Loucy (cell line): ENCODE results near the gene STK40.

Source experiments
- EZH2phosphoT487 ChIP-seq: fragments of 200-600 bp; IDR thresholded peaks from 2 replicates; pipeline ENCODE4 v1.6.1; 2018; ENCODE audit warnings: antibody characterized with exemption, mild to moderate bottlenecking, moderate library complexity, borderline replicate concordance
- TF ChIP-seq, protein P1 (sequence below): fragments of 200-600 bp; sonication (generic); conservative IDR thresholded peaks from 2 replicates; pipeline ENCODE4 v1.5.1; 2014; ENCODE audit warnings: mild to moderate bottlenecking, antibody characterized with exemption, low read length

DNA sequence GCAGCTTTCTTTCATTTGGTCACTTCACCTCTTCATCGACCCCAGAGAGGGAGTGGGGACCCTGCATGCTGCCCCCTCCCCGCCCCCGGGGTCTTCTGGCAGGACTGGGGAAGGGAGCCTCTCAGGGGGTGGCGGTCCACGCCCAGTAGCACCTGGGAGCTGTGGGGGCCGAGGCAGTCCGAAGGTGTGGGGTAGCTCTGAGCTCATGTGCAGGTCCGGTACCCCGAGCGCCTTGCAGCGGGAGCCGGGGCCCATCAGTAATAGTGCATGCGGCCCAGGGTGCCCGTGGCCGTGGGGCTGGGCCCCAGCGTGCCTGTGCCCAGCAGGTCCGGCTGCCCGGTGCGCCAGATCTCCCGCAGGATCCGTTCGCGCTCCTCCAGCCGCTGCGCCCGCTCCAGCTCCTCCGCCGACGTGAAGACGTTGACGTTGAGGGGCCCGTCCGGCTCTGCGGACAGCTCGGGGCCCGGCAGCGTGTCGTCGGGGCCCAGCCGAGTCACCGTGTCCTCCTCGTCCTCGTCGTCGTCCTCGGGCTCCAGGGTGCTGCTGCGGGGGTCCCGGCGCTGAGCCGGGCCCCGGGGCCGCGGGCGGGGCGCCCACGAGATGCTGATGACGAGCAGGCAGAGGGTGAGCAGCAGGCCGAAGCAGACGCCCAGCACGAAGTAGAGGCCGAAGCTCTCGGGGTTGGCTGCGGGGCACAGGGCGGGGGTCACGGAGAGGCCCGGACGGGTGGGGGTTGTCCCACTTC is 63.5 kb downstream of the STK40 start:
- TF ChIP-seq, protein P1, sequence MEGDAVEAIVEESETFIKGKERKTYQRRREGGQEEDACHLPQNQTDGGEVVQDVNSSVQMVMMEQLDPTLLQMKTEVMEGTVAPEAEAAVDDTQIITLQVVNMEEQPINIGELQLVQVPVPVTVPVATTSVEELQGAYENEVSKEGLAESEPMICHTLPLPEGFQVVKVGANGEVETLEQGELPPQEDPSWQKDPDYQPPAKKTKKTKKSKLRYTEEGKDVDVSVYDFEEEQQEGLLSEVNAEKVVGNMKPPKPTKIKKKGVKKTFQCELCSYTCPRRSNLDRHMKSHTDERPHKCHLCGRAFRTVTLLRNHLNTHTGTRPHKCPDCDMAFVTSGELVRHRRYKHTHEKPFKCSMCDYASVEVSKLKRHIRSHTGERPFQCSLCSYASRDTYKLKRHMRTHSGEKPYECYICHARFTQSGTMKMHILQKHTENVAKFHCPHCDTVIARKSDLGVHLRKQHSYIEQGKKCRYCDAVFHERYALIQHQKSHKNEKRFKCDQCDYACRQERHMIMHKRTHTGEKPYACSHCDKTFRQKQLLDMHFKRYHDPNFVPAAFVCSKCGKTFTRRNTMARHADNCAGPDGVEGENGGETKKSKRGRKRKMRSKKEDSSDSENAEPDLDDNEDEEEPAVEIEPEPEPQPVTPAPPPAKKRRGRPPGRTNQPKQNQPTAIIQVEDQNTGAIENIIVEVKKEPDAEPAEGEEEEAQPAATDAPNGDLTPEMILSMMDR = no peak
- TF ChIP-seq EZH2phosphoT487 = no peak
